Sigmoid colon (tissue), 3 donors: Measurements from ENCODE around the gene ATXN2.

Source experiments
- CTCF ChIP-seq, 4 experiments: fragments of 450-650 bp in 3 of 4; fragments of 200-600 bp in 1 of 4; IDR thresholded peaks; one replicate each; pipeline ENCODE4 v1.5.1; 2016 to 2019; ENCODE audit warnings: antibody characterized with exemption in 4 of 4, mild to moderate bottlenecking in 3 of 4, moderate library complexity in 2 of 4
- POLR2A ChIP-seq, 2 donors: fragments of 450-650 bp; IDR thresholded peaks; one replicate each; pipeline ENCODE4 v1.6.1; 2016; ENCODE audit warnings: antibody characterized with exemption in 2 of 2, mild to moderate bottlenecking in 2 of 2, moderate library complexity in 2 of 2

- TF ChIP-seq CTCF (IDR thresholded peaks at IDR 0.05): no peak
- TF ChIP-seq POLR2A (IDR thresholded peaks at IDR 0.05): no peak
Observed at GRCh38 chr12:111628505-111629260, 29.6 kb upstream of the ATXN2 start.
